GM23338 (cell line): ENCODE measurements around the gene LAPTM5. TPM values are rescaled to one million over a fixed set of nuclear protein-coding genes. Genes with fewer than 3 reads are reported as not detected.

Experiments
- ATAC-seq: fragments of 200-7000 bp; cut with Tn5 transposase; 3 replicates; pipeline ENCODE4 v1.9.1; 2020
- DNase-seq: peaks from one replicate; pipeline ENCODE4 v3.0.0-alpha.2; 2015; ENCODE audit warnings: low spot score
- H2AFZ ChIP-seq: fragments of 200-600 bp; sonication (generic); 2 replicates; pipeline ENCODE4 v1.8.0; 2016; ENCODE audit warnings: antibody characterized with exemption, mild to moderate bottlenecking, moderate library complexity
- H3F3A ChIP-seq: fragments of 200-600 bp; sonication (generic); replicated peaks from 2 replicates; pipeline ENCODE4 v1.8.0; 2017; ENCODE audit warnings: antibody characterized with exemption, mixed run types, low read depth
- H3K27ac ChIP-seq: fragments of 200-600 bp; sonication (generic); 2 replicates; pipeline ENCODE4 v1.6.1; 2016; ENCODE audit warnings: low read depth
- H3K27me3 ChIP-seq: fragments of 200-600 bp; sonication (generic); 2 replicates; pipeline ENCODE4 v1.8.0; 2016; ENCODE audit warnings: mild to moderate bottlenecking, mixed run types, moderate library complexity; ENCODE audit not compliant: insufficient read depth
- H3K36me3 ChIP-seq: fragments of 200-600 bp; sonication (generic); 2 replicates; pipeline ENCODE4 v1.8.0; 2016; ENCODE audit warnings: mild to moderate bottlenecking; ENCODE audit not compliant: insufficient read depth
- H3K4me1 ChIP-seq: fragments of 200-600 bp; sonication (generic); 2 replicates; pipeline ENCODE4 v1.8.0; 2016; ENCODE audit warnings: mild to moderate bottlenecking, moderate library complexity; ENCODE audit not compliant: insufficient read depth
- H3K4me2 ChIP-seq: fragments of 200-600 bp; sonication (generic); 2 replicates; pipeline ENCODE4 v1.7.1; 2017; ENCODE audit warnings: mixed run types
- H3K4me3 ChIP-seq: fragments of 200-600 bp; sonication (generic); 2 replicates; pipeline ENCODE4 v1.6.1; 2016; ENCODE audit warnings: mixed run types
- H3K79me2 ChIP-seq: fragments of 200-600 bp; sonication (generic); replicated peaks from 2 replicates; pipeline ENCODE4 v1.8.0; 2017; ENCODE audit warnings: mild to moderate bottlenecking; ENCODE audit not compliant: insufficient read depth
- H3K9me2 ChIP-seq: fragments of 200-600 bp; sonication (generic); 2 replicates; pipeline ENCODE4 v1.8.0; 2017; ENCODE audit not compliant: insufficient read depth
- H4K20me1 ChIP-seq: fragments of 200-600 bp; sonication (generic); replicated peaks from 2 replicates; pipeline ENCODE4 v1.8.0; 2017; ENCODE audit warnings: mild to moderate bottlenecking; ENCODE audit not compliant: insufficient read depth
- H3K27ac Mint-ChIP-seq: 2 replicates; pipeline ENCODE4 v1.8.0; 2020; ENCODE audit warnings: inconsistent platforms, mild to moderate bottlenecking, moderate library complexity, mixed read lengths
- H3K27me3 Mint-ChIP-seq: 3 replicates; pipeline ENCODE4 v1.8.0; 2022; ENCODE audit warnings: low read depth, mild to moderate bottlenecking, moderate library complexity, mixed read lengths, inconsistent platforms; ENCODE audit not compliant: insufficient read depth, poor library complexity
- H3K36me3 Mint-ChIP-seq: 3 replicates; pipeline ENCODE4 v1.8.0; 2021; ENCODE audit warnings: low read depth, mild to moderate bottlenecking, inconsistent platforms, moderate library complexity, mixed read lengths
- H3K4me1 Mint-ChIP-seq: 3 replicates; pipeline ENCODE4 v1.8.0; 2020; ENCODE audit warnings: mild to moderate bottlenecking, inconsistent platforms, mixed read lengths
- H3K4me3 Mint-ChIP-seq: 3 replicates; pipeline ENCODE4 v1.8.0; 2021; ENCODE audit warnings: moderate library complexity, mild to moderate bottlenecking, inconsistent platforms, mixed read lengths
- H3K9me3 Mint-ChIP-seq: 3 replicates; pipeline ENCODE4 v1.8.0; 2020; ENCODE audit warnings: moderate library complexity, mild to moderate bottlenecking, inconsistent platforms, mixed read lengths
- EZH2 ChIP-seq: fragments of 200-600 bp; sonication (generic); IDR thresholded peaks from one replicate; pipeline ENCODE4 v1.8.0; 2017; ENCODE audit warnings: antibody characterized with exemption, mild to moderate bottlenecking, low read depth; ENCODE audit not compliant: unreplicated experiment
- EZH2phosphoT487 ChIP-seq: fragments of 200-600 bp; sonication (generic); IDR thresholded peaks from one replicate; pipeline ENCODE4 v1.8.1; 2018; ENCODE audit warnings: antibody characterized with exemption; ENCODE audit not compliant: unreplicated experiment
- POLR2AphosphoS5 ChIP-seq: IDR thresholded peaks from 2 replicates; pipeline ENCODE4 v1.6.1; 2016; ENCODE audit warnings: antibody characterized with exemption, low read depth
- STAT1 ChIP-seq: IDR thresholded peaks from one replicate; pipeline ENCODE4 v1.6.1; 2016; ENCODE audit warnings: antibody characterized with exemption; ENCODE audit not compliant: unreplicated experiment
- ZNF114 ChIP-seq: fragments of 250-450 bp; sonication (Bioruptor Pico); IDR thresholded peaks from 2 replicates; pipeline ENCODE4 v1.5.0; 2020; ENCODE audit warnings: mild to moderate bottlenecking, moderate library complexity
- polyA plus RNA-seq: library from polyadenylated mRNA; unstranded; fragments of >200 nt; fragmentation: Nextera tagmentation; extraction: Ambion mirVana; gene quantifications from 2 replicates; pipeline ENCODE4 v1.2.1, GENCODE V29; 2016
- total RNA-seq: library from RNA; depleted of rRNA; stranded (reverse); fragments of >200 nt; shearing (Covaris generic); gene quantifications from 2 replicates; pipeline ENCODE4 v1.2.3, GENCODE V29; 2014
- TF ChIP-seq, protein P1 (sequence below), 2 experiments: fragments of 200-600 bp in 1 of 2; sonication (generic) in 1 of 2; conservative IDR thresholded peaks; 2 replicates each; pipeline versions ENCODE4 v1.5.1 to v1.6.1; 2016 to 2017; ENCODE audit warnings: antibody characterized with exemption in 2 of 2, low read depth in 2 of 2, mild to moderate bottlenecking in 2 of 2, moderate library complexity in 1 of 2
- TF ChIP-seq, protein P2 (sequence below): IDR thresholded peaks from 2 replicates; pipeline ENCODE4 v1.6.1; 2016; ENCODE audit warnings: antibody characterized with exemption
- TF ChIP-seq, protein P3 (sequence below): fragments of 250-450 bp; sonication (Bioruptor Pico); IDR thresholded peaks from 2 replicates; pipeline ENCODE4 v1.5.0; 2020; ENCODE audit warnings: mild to moderate bottlenecking, moderate library complexity
- TF ChIP-seq, protein P4 (sequence below): IDR thresholded peaks from one replicate; pipeline ENCODE4 v1.6.1; 2018; ENCODE audit warnings: antibody characterized with exemption; ENCODE audit not compliant: unreplicated experiment

LAPTM5 gene
- total and polyA plus RNA-seq, 2 experiments from 2014 or later: 0.21 TPM; not detected in 1

DNA sequence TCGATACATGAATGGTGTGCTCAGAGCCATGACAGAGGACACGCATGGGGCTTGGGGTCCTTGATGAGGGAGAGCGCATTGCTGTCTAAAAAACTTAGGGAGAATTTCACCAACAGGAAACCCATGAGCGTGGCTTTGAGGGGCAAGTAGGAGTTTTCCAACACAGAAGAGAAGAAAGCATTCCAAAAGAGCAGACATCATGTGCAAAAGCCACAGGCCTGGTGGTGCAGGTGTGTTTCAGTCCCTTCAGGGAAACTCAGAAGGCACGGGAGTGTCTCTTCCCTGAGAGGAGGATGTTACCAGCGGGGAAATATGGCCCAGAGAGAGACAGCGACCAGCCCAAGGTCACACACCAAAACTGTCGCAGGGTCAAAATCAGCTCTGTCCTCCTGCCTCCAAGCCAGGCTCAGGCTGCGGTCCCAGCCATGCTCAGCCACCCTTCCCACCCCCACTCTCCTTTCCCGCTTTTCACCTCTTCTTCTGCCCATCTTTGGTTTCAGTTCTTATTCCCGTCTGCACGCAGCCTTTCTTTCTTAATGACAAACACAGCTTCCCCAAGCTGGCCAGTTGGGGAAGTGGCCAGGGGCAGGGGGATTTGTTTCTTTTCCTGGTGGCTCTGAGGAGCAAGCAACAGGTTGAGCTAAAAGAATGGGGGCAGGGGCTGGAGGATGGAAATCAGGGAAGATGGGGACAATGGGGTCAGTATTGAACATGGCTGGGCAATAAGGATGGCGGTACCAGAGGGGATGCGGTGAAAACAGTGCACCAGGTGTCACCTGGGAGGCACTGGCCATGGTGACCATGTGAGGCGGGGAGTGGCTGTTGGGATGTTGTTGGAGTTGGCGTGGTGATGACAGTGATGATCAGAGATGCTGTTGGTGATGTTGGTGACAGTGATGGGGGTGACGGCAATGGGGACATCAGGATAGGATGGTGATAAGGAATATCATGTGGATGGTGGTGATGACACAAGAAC, 10.3 kb downstream of the LAPTM5 start:
- no peak overlapping the region for H3K4me3 Mint-ChIP-seq
- H3K27ac Mint-ChIP-seq: 0 out of 2 replicates have a peak overlapping the region, but pooled peaks have one; percentile 27

More for the DNA sequence above, 10.3 kb downstream of the LAPTM5 start:
- Mint-ChIP-seq H3K27me3 (peaks cover 14% of the 10 kb centered on the region), H3K4me1 (peaks cover 23% of the 10 kb centered on the region), H3K36me3 (no peaks in the 10 kb centered on the region), H3K9me3 (no peaks in the 10 kb centered on the region)
- TF ChIP-seq EZH2phosphoT487: no peak
- no peak for TF ChIP-seq POLR2AphosphoS5
- TF ChIP-seq, protein P1, sequence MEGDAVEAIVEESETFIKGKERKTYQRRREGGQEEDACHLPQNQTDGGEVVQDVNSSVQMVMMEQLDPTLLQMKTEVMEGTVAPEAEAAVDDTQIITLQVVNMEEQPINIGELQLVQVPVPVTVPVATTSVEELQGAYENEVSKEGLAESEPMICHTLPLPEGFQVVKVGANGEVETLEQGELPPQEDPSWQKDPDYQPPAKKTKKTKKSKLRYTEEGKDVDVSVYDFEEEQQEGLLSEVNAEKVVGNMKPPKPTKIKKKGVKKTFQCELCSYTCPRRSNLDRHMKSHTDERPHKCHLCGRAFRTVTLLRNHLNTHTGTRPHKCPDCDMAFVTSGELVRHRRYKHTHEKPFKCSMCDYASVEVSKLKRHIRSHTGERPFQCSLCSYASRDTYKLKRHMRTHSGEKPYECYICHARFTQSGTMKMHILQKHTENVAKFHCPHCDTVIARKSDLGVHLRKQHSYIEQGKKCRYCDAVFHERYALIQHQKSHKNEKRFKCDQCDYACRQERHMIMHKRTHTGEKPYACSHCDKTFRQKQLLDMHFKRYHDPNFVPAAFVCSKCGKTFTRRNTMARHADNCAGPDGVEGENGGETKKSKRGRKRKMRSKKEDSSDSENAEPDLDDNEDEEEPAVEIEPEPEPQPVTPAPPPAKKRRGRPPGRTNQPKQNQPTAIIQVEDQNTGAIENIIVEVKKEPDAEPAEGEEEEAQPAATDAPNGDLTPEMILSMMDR (conservative IDR thresholded peaks at IDR 0.05; ENCODE audit: low read depth in 2 of 2): no peak
- no peak for TF ChIP-seq STAT1
- no peak for TF ChIP-seq ZNF114 (CRISPR knock-in tag)
- TF ChIP-seq, protein P2, sequence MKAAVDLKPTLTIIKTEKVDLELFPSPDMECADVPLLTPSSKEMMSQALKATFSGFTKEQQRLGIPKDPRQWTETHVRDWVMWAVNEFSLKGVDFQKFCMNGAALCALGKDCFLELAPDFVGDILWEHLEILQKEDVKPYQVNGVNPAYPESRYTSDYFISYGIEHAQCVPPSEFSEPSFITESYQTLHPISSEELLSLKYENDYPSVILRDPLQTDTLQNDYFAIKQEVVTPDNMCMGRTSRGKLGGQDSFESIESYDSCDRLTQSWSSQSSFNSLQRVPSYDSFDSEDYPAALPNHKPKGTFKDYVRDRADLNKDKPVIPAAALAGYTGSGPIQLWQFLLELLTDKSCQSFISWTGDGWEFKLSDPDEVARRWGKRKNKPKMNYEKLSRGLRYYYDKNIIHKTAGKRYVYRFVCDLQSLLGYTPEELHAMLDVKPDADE: no peak
- no peak for TF ChIP-seq EZH2
- TF ChIP-seq, protein P3, sequence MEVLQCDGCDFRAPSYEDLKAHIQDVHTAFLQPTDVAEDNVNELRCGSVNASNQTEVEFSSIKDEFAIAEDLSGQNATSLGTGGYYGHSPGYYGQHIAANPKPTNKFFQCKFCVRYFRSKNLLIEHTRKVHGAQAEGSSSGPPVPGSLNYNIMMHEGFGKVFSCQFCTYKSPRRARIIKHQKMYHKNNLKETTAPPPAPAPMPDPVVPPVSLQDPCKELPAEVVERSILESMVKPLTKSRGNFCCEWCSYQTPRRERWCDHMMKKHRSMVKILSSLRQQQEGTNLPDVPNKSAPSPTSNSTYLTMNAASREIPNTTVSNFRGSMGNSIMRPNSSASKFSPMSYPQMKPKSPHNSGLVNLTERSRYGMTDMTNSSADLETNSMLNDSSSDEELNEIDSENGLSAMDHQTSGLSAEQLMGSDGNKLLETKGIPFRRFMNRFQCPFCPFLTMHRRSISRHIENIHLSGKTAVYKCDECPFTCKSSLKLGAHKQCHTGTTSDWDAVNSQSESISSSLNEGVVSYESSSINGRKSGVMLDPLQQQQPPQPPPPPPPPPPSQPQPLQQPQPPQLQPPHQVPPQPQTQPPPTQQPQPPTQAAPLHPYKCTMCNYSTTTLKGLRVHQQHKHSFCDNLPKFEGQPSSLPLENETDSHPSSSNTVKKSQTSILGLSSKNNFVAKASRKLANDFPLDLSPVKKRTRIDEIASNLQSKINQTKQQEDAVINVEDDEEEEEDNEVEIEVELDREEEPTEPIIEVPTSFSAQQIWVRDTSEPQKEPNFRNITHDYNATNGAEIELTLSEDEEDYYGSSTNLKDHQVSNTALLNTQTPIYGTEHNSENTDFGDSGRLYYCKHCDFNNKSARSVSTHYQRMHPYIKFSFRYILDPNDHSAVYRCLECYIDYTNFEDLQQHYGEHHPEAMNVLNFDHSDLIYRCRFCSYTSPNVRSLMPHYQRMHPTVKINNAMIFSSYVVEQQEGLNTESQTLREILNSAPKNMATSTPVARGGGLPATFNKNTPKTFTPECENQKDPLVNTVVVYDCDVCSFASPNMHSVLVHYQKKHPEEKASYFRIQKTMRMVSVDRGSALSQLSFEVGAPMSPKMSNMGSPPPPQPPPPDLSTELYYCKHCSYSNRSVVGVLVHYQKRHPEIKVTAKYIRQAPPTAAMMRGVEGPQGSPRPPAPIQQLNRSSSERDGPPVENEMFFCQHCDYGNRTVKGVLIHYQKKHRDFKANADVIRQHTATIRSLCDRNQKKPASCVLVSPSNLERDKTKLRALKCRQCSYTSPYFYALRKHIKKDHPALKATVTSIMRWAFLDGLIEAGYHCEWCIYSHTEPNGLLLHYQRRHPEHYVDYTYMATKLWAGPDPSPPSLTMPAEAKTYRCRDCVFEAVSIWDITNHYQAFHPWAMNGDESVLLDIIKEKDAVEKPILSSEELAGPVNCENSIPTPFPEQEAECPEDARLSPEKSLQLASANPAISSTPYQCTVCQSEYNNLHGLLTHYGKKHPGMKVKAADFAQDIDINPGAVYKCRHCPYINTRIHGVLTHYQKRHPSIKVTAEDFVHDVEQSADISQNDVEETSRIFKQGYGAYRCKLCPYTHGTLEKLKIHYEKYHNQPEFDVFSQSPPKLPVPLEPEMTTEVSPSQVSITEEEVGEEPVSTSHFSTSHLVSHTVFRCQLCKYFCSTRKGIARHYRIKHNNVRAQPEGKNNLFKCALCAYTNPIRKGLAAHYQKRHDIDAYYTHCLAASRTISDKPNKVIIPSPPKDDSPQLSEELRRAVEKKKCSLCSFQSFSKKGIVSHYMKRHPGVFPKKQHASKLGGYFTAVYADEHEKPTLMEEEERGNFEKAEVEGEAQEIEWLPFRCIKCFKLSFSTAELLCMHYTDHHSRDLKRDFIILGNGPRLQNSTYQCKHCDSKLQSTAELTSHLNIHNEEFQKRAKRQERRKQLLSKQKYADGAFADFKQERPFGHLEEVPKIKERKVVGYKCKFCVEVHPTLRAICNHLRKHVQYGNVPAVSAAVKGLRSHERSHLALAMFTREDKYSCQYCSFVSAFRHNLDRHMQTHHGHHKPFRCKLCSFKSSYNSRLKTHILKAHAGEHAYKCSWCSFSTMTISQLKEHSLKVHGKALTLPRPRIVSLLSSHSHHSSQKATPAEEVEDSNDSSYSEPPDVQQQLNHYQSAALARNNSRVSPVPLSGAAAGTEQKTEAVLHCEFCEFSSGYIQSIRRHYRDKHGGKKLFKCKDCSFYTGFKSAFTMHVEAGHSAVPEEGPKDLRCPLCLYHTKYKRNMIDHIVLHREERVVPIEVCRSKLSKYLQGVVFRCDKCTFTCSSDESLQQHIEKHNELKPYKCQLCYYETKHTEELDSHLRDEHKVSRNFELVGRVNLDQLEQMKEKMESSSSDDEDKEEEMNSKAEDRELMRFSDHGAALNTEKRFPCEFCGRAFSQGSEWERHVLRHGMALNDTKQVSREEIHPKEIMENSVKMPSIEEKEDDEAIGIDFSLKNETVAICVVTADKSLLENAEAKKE (CRISPR knock-in tag): no peak
- TF ChIP-seq, protein P4, sequence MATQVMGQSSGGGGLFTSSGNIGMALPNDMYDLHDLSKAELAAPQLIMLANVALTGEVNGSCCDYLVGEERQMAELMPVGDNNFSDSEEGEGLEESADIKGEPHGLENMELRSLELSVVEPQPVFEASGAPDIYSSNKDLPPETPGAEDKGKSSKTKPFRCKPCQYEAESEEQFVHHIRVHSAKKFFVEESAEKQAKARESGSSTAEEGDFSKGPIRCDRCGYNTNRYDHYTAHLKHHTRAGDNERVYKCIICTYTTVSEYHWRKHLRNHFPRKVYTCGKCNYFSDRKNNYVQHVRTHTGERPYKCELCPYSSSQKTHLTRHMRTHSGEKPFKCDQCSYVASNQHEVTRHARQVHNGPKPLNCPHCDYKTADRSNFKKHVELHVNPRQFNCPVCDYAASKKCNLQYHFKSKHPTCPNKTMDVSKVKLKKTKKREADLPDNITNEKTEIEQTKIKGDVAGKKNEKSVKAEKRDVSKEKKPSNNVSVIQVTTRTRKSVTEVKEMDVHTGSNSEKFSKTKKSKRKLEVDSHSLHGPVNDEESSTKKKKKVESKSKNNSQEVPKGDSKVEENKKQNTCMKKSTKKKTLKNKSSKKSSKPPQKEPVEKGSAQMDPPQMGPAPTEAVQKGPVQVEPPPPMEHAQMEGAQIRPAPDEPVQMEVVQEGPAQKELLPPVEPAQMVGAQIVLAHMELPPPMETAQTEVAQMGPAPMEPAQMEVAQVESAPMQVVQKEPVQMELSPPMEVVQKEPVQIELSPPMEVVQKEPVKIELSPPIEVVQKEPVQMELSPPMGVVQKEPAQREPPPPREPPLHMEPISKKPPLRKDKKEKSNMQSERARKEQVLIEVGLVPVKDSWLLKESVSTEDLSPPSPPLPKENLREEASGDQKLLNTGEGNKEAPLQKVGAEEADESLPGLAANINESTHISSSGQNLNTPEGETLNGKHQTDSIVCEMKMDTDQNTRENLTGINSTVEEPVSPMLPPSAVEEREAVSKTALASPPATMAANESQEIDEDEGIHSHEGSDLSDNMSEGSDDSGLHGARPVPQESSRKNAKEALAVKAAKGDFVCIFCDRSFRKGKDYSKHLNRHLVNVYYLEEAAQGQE: no peak
- Histone ChIP-seq H3K27me3 (no peaks in the 10 kb centered on the region), H3F3A (no peaks in the 10 kb centered on the region), H3K79me2 (no peaks in the 10 kb centered on the region), H3K9me2 (no peaks in the 10 kb centered on the region), H3K27ac (no peak overlapping the region), H3K4me3 (no peak overlapping the region), H3K4me1 (no peaks in the 10 kb centered on the region), H4K20me1 (no peaks in the 10 kb centered on the region), H2AFZ (no peak overlapping the region), H3K36me3 (no peaks in the 10 kb centered on the region), H3K4me2 (no peak overlapping the region)
- DNase-seq (no peak), ATAC-seq (no peak)
